H1 (cell line): ENCODE measurements around the gene AHSP. TPM values are rescaled to one million over a fixed set of nuclear protein-coding genes. Genes with fewer than 3 reads are reported as not detected.

ENCODE experiments used
- CTCF ChIA-PET: fragments of 300-600 bp; sonication (Branson Sonifier 250); formaldehyde crosslinking; loops from one replicate; lab custom pipeline; 2021; ENCODE audit not compliant: partially characterized antibody; lab: Charles Lee
- POLR2A ChIA-PET: fragments of 300-600 bp; sonication (Branson Sonifier 250); formaldehyde crosslinking; loops from one replicate; lab custom pipeline; 2021; ENCODE audit warnings: inconsistent platforms; ENCODE audit not compliant: partially characterized antibody; lab: Charles Lee
- DNase-seq, 2 experiments: peaks; one replicate each; pipeline versions ENCODE4 v3.0.0 to v3.0.0-alpha.2; 2010 to 2022; ENCODE audit warnings: low spot score in 2 of 2, low read depth in 1 of 2, mixed read lengths in 1 of 2
- FAIRE-seq: peaks from 2 replicates; lab custom pipeline; 2011; peaks lifted over from hg19 to GRCh38; lab: Jason Lieb, UNC
- H2AFZ ChIP-seq: 2 replicates; pipeline ENCODE4 v1.8.1; 2012; ENCODE audit warnings: low read length, inconsistent platforms
- H2AK5ac ChIP-seq: 2 replicates; pipeline ENCODE4 v1.6.1; 2013; ENCODE audit warnings: low read depth, low read length
- H2BK120ac ChIP-seq: replicated peaks from 2 replicates; pipeline ENCODE3; 2013; ENCODE audit warnings: low read depth, low read length, inconsistent platforms
- H2BK12ac ChIP-seq: 2 replicates; pipeline ENCODE4 v1.6.1; 2013; ENCODE audit warnings: low read depth, low read length
- H2BK15ac ChIP-seq: 2 replicates; pipeline ENCODE4 v1.6.1; 2013; ENCODE audit warnings: low read length
- H2BK20ac ChIP-seq: 2 replicates; pipeline ENCODE4 v1.6.1; 2013; ENCODE audit warnings: low read length
- H2BK5ac ChIP-seq: 2 replicates; pipeline ENCODE4 v1.6.1; 2013; ENCODE audit warnings: low read depth, low read length
- H3K14ac ChIP-seq: 2 replicates; pipeline ENCODE4 v1.6.1; 2013; ENCODE audit warnings: inconsistent platforms; ENCODE audit not compliant: insufficient read length
- H3K18ac ChIP-seq: 2 replicates; pipeline ENCODE4 v1.6.1; 2013; ENCODE audit warnings: low read length; ENCODE audit errors: extremely low read depth
- H3K23ac ChIP-seq: 2 replicates; pipeline ENCODE4 v1.6.1; 2013; ENCODE audit warnings: inconsistent platforms; ENCODE audit not compliant: insufficient read length
- H3K23me2 ChIP-seq: 2 replicates; pipeline ENCODE4 v1.6.1; 2013; ENCODE audit warnings: low read depth, low read length
- H3K27ac ChIP-seq: 2 replicates; pipeline ENCODE4 v1.6.1; 2011; ENCODE audit warnings: low read depth, low read length, inconsistent platforms
- H3K27me3 ChIP-seq, 4 experiments: replicated peaks in 1 of 4; 1 replicate in 1 of 4; 2 replicates in 3 of 4; pipeline versions ENCODE4 v1.6.1 to v1.8.1; 2011 to 2013; ENCODE audit warnings: low read length in 3 of 4, mild to moderate bottlenecking in 3 of 4, inconsistent platforms in 2 of 4, mixed read lengths in 2 of 4, moderate library complexity in 1 of 4; ENCODE audit not compliant: control insufficient read depth in 3 of 4, insufficient read depth in 3 of 4; ENCODE audit errors: extremely low read depth in 1 of 4
- H3K36me3 ChIP-seq, 4 experiments: 2 replicates each; pipeline versions ENCODE4 v1.6.1 to v1.8.1; 2011 to 2013; ENCODE audit warnings: mild to moderate bottlenecking in 4 of 4, low read length in 3 of 4, moderate library complexity in 2 of 4, control low read depth in 1 of 4, inconsistent platforms in 1 of 4; ENCODE audit not compliant: insufficient read depth in 4 of 4, control insufficient read depth in 2 of 4
- H3K4ac ChIP-seq: replicated peaks from 2 replicates; pipeline ENCODE3; 2013; ENCODE audit warnings: low read length, low read depth, mixed read lengths, inconsistent platforms; ENCODE audit not compliant: insufficient read length
- H3K4me1 ChIP-seq, 4 experiments: replicated peaks in 1 of 4; 1 replicate in 1 of 4; 2 replicates in 3 of 4; pipeline versions ENCODE4 v1.6.1 to v1.8.1; 2011 to 2013; ENCODE audit warnings: low read length in 3 of 4, inconsistent platforms in 2 of 4, mixed read lengths in 1 of 4; ENCODE audit not compliant: insufficient read depth in 4 of 4, control insufficient read depth in 3 of 4
- H3K4me2 ChIP-seq, 2 experiments: 2 replicates each; pipeline versions ENCODE4 v1.6.1 to v1.8.1; 2011 to 2013; ENCODE audit warnings: low read depth in 2 of 2, low read length in 2 of 2, control low read depth in 1 of 2, inconsistent platforms in 1 of 2, mild to moderate bottlenecking in 1 of 2; ENCODE audit not compliant: insufficient read depth in 1 of 2
- H3K4me3 ChIP-seq, 4 experiments: fragments of 200-600, 300-600 bp in 1 of 4; sonication (generic), shearing (Covaris generic), sonication (Bioruptor Twin) in 1 of 4; 2 replicates each; pipeline versions ENCODE4 v1.5.1 to v1.8.1; 2011 to 2016; ENCODE audit warnings: low read length in 4 of 4, low read depth in 3 of 4, control low read depth in 2 of 4, inconsistent platforms in 2 of 4, mild to moderate bottlenecking in 2 of 4, mixed read lengths in 1 of 4, moderate library complexity in 1 of 4; ENCODE audit not compliant: insufficient read depth in 2 of 4; ENCODE audit errors: extremely low read depth in 1 of 4
- H3K56ac ChIP-seq: replicated peaks from 2 replicates; pipeline ENCODE3; 2013; ENCODE audit warnings: low read depth, mild to moderate bottlenecking, mixed read lengths, low read length, inconsistent platforms; ENCODE audit not compliant: insufficient read length
- H3K79me1 ChIP-seq: 2 replicates; pipeline ENCODE4 v1.6.1; 2013; ENCODE audit warnings: low read depth, low read length, control low read depth
- H3K79me2 ChIP-seq, 2 experiments: 2 replicates each; pipeline versions ENCODE4 v1.6.1 to v1.8.1; 2012 to 2013; ENCODE audit warnings: low read length in 2 of 2, mild to moderate bottlenecking in 2 of 2, inconsistent platforms in 1 of 2; ENCODE audit not compliant: insufficient read depth in 2 of 2, control insufficient read depth in 1 of 2
- H3K9ac ChIP-seq, 4 experiments: replicated peaks in 1 of 4; 1 replicate in 1 of 4; 2 replicates in 3 of 4; pipeline versions ENCODE4 v1.6.1 to v1.8.1; 2011 to 2013; ENCODE audit warnings: low read depth in 3 of 4, low read length in 3 of 4, control low read depth in 2 of 4, mild to moderate bottlenecking in 2 of 4, moderate library complexity in 2 of 4, inconsistent platforms in 1 of 4; ENCODE audit errors: extremely low read depth in 1 of 4
- H3K9me3 ChIP-seq, 2 experiments: 2 replicates each; pipeline versions ENCODE4 v1.6.1 to v1.8.1; 2012 to 2013; ENCODE audit warnings: mild to moderate bottlenecking in 2 of 2, moderate library complexity in 2 of 2, control low read depth in 1 of 2, inconsistent platforms in 1 of 2, low read depth in 1 of 2, low read length in 1 of 2, mixed read lengths in 1 of 2; ENCODE audit not compliant: insufficient read depth in 2 of 2
- H4K20me1 ChIP-seq, 2 experiments: replicated peaks in 1 of 2; 2 replicates each; pipeline versions ENCODE3 to v1.8.1; 2011 to 2013; ENCODE audit warnings: inconsistent platforms in 2 of 2, low read length in 2 of 2, mild to moderate bottlenecking in 1 of 2; ENCODE audit not compliant: insufficient read depth in 2 of 2, control insufficient read depth in 1 of 2
- H4K5ac ChIP-seq: 2 replicates; pipeline ENCODE4 v1.6.1; 2013; ENCODE audit warnings: low read length, low read depth, mixed read lengths, inconsistent platforms; ENCODE audit not compliant: insufficient read length
- H4K8ac ChIP-seq: 2 replicates; pipeline ENCODE4 v1.8.0; 2013; ENCODE audit warnings: mild to moderate bottlenecking, moderate library complexity, low read length, inconsistent platforms; ENCODE audit not compliant: insufficient read depth; ENCODE audit errors: extremely low read depth
- H4K91ac ChIP-seq: replicated peaks from 2 replicates; pipeline ENCODE3; 2013; ENCODE audit warnings: low read length, mixed read lengths, inconsistent platforms; ENCODE audit not compliant: insufficient read length
- GTF2F1 ChIP-seq: IDR thresholded peaks from 2 replicates; pipeline ENCODE4 v1.6.1; 2012; ENCODE audit warnings: low read depth, low read length, improper control_type of control experiment, borderline replicate concordance
- SIN3A ChIP-seq, 2 experiments: IDR thresholded peaks in 1 of 2; conservative IDR thresholded peaks in 1 of 2; 2 replicates each; pipeline ENCODE4 v1.6.1; 2011 to 2012; ENCODE audit warnings: low read length in 2 of 2, improper control_type of control experiment in 1 of 2, low read depth in 1 of 2, mild to moderate bottlenecking in 1 of 2
- WGBS, 2 experiments: shearing (Covaris generic) in 1 of 2; methylation state at CpG; one replicate each; pipeline versions ENCODE4 v1.1.6 to v1.1.7; 2013 to 2015; ENCODE audit warnings: low lambda C conversion rate in 2 of 2, mixed read lengths in 2 of 2, inconsistent platforms in 1 of 2, low coverage in 1 of 2, missing lambda C conversion rate in 1 of 2; ENCODE audit not compliant: insufficient replicate concordance in 2 of 2, insufficient coverage in 1 of 2, insufficient read length in 1 of 2; ENCODE audit errors: extremely low coverage in 1 of 2, missing lambda C conversion rate in 1 of 2; 5-methylcytosine and 5-hydroxymethylcytosine counted together
- polyA plus RNA-seq, 7 experiments: library from polyadenylated mRNA; depleted of rRNA in 3 of 7; stranded (reverse) in 5 of 7; unstranded in 2 of 7; fragments of >200 nt in 5 of 7; fragments of 200-250 nt in 2 of 7; gene quantifications; 1 replicate in 5 of 7; 2 replicates in 1 of 7; 4 replicates in 1 of 7; pipeline versions ENCODE4 v1.2.1 to v1.2.3, GENCODE V29; 2011 to 2013; ENCODE audit warnings: missing spikeins in 2 of 7, mixed read lengths in 2 of 7
- total RNA-seq: library from RNA; stranded (reverse); fragmentation: NEBNext Ultra II Directional; extraction: Animal tissue kit (Norgen Biotek cat#: 25700); gene quantifications from 2 replicates; pipeline ENCODE4 v1.2.1, GENCODE V29; 2021

Gene AHSP
- total and polyA plus RNA-seq, 2 of the 8 experiments (the other 6 are each of a cell fraction or from before 2014, with no cell fraction given) = 0.91 to 15.3 TPM

GRCh38 chr16:31483081-31483480, 44.6 kb upstream of the AHSP start, which contains the start of gene SLC5A2:
SLC5A2 (plus strand) TSS chr16:31483123; CDS start chr16:31483137, 14 bp downstream.
- WGBS, 2 experiments = 88% methylated on average over 4 of the region's 4 CpGs; no CpG with 5 or more reads in 1 of the 2 experiments
- ChIA-PET CTCF (no interaction called here), POLR2A (interaction anchor here (1.2 to 2.3 kb wide), 2 partner anchors 14 to 231 kb away, joined by 3 to 6 read pairs; a partner anchor contains a TSS)

More at GRCh38 chr16:31483081-31483480, 44.6 kb upstream of the AHSP start, which contains the start of gene SLC5A2:
- Histone ChIP-seq H3K4me2 (no peak within 1 kb of the TSS), H2BK120ac (no peak within 1 kb of the TSS), H2BK20ac (no peak within 1 kb of the TSS), H3K18ac (no peak within 1 kb of the TSS), H3K56ac (no peak within 1 kb of the TSS)
- TF ChIP-seq GTF2F1 = no peak
- TF ChIP-seq SIN3A (conservative IDR thresholded peaks at IDR 0.05 in 1 of 2, IDR thresholded peaks at IDR 0.05 in 1 of 2; ENCODE audit: low read depth in 1 of 2, low read length in 2 of 2) = no peak
- TF ChIP-seq, all 59 proteins: peak for 0
- Histone ChIP-seq H2BK15ac (no peak within 1 kb of the TSS), H2BK12ac (no peak within 1 kb of the TSS), H2BK5ac (no peak within 1 kb of the TSS), H4K8ac (0 out of 2 replicates have a peak within 1 kb of the TSS, but pooled peaks have one; percentile 0), H3K79me1 (no peaks in the 10 kb centered on the region), H3K4ac (no peak within 1 kb of the TSS), H3K4me3 (no peak within 1 kb of the TSS), H3K27me3 (peaks cover 5 to 53% (median 35%) of the 10 kb centered on the region in 4 experiments), H4K20me1 (peaks cover 0 to 11% of the 10 kb centered on the region in 2 experiments), H3K14ac (no peak within 1 kb of the TSS), H2AK5ac (no peak within 1 kb of the TSS), H3K27ac (no peak within 1 kb of the TSS), H3K4me1 (peaks cover 0 to 8% (median 3%) of the 10 kb centered on the region in 4 experiments; a peak in 3 of 7 replicates), H3K36me3 (no peaks in the 10 kb centered on the region), H3K9me3 (no peaks in the 10 kb centered on the region), H4K5ac (no peak within 1 kb of the TSS), H4K91ac (no peak within 1 kb of the TSS), H3K79me2 (no peaks in the 10 kb centered on the region), H3K9ac (no peak within 1 kb of the TSS), H3K23me2 (peaks cover 9% of the 10 kb centered on the region; the same call in 1 of the 2 replicates), H2AFZ (no peak within 1 kb of the TSS), H3K23ac (no peak within 1 kb of the TSS)
- no peak for DNase-seq
- FAIRE-seq = no peak
